Renal pelvis (tissue), 4 donors: ENCODE measurements around the gene ZSWIM3. TPM values are rescaled to one million over a fixed set of nuclear protein-coding genes. Genes with fewer than 3 reads are reported as not detected.

ENCODE experiments used
- DNase-seq: peaks from one replicate; pipeline ENCODE4 v3.0.0-alpha.2; 2013
- polyA plus RNA-seq, 3 donors: library from polyadenylated mRNA; unstranded; fragments of 120-200 nt; gene quantifications; one replicate each; pipeline ENCODE4 v1.2.1, GENCODE V29; 2013; ENCODE audit not compliant: insufficient read length in 3 of 3

The ZSWIM3 gene
- polyA plus RNA-seq, 3 donors = 5.9 to 6.5 (median 6.1) TPM

DNA sequence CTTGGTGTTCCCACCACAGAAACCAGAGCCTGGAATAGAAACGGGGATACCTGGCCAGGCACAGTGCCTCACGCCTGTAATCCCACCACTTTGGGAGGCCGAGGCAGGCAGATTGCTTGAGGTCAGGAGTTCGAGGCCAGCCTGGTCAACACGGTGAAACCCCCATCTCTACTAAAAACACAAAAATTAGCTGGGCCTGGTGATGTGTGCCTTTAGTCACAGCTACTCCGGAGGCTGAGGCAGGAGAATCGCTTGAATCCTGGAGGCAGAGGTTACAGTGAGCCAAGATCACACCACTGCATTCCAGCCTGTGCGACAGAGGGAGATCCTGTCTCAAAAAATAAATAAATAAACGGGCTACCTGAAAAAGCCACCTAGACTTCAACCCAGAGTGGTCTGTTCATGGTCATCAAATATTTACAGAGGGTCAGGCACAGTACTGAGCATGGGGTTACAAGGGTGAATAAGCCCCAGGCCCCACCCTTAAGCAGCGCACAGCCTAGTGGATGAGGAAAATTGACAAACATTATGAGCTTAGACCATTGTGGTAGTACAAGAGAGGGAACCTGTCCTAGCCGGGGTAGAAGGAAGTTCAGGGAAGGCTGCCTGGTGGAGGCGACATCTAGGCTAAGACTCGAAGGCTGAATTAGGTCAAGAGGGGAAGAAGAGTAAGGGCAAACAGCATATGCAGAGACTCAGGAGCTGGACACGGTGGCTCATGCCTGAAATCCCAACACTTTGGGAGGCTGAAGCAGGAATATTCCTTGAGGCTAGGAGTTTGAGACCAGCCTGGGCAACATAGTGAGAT, 69.9 kb downstream of the ZSWIM3 start:
- no peak for DNase-seq

Other genes starting within 250 kb of the ZSWIM3 start
- gene WFDC10A, start 227.9 kb upstream of the ZSWIM3 start, polyA plus RNA-seq = not detected
- not detected for gene WFDC9, start 226.3 kb upstream of the ZSWIM3 start, polyA plus RNA-seq
- gene WFDC11, start 187.4 kb upstream of the ZSWIM3 start, polyA plus RNA-seq = not detected
- gene WFDC13, start 155.6 kb upstream of the ZSWIM3 start, polyA plus RNA-seq = not detected
- gene WFDC10B, start 152.6 kb upstream of the ZSWIM3 start, polyA plus RNA-seq = not detected
- not detected for gene SPINT4, start 135.3 kb upstream of the ZSWIM3 start, polyA plus RNA-seq
- gene WFDC3, start 65.7 kb upstream of the ZSWIM3 start, polyA plus RNA-seq = 1 to 10 TPM in 2 of 3 donors, under 1 TPM in 1; 0.36 to 1.6 (median 1.4) TPM
- 10 to 100 TPM; 34.8 to 40.1 (median 39.3) TPM for gene DNTTIP1, start 65.7 kb upstream of the ZSWIM3 start, polyA plus RNA-seq
- gene UBE2C, start 45.0 kb upstream of the ZSWIM3 start, polyA plus RNA-seq = 10 to 100 TPM; 60.5 to 78.8 (median 73.0) TPM
- gene TNNC2, start 30.3 kb upstream of the ZSWIM3 start, polyA plus RNA-seq = 1 to 10 TPM in 1 of 3 donors, under 1 TPM in 2; 0.39 to 3.7 (median 0.66) TPM
- 10 to 100 TPM; 16.1 to 18.4 (median 16.2) TPM for gene SNX21, start 23.8 kb upstream of the ZSWIM3 start, polyA plus RNA-seq
- gene ACOT8, start 222 bp upstream of the ZSWIM3 start, polyA plus RNA-seq = 10 to 100 TPM; 27.0 to 29.8 (median 28.1) TPM
- gene ZSWIM1, start 23.6 kb downstream of the ZSWIM3 start, polyA plus RNA-seq = 10 to 100 TPM; 16.6 to 21.3 (median 17.1) TPM
- gene SPATA25, start 30.0 kb downstream of the ZSWIM3 start, polyA plus RNA-seq = 1 to 10 TPM; 3.5 to 9.4 (median 8.2) TPM
- 10 to 100 TPM in 2 of 3 donors, 1 to 10 TPM in 1; 8.8 to 10.2 (median 10.1) TPM for gene NEURL2, start 33.6 kb downstream of the ZSWIM3 start, polyA plus RNA-seq
- 100 to 1,000 TPM; 126 to 146 (median 146) TPM for gene CTSA, start 33.7 kb downstream of the ZSWIM3 start, polyA plus RNA-seq
- gene PLTP, start 54.5 kb downstream of the ZSWIM3 start, polyA plus RNA-seq = 100 to 1,000 TPM; 140 to 161 (median 155) TPM
- gene PCIF1, start 77.1 kb downstream of the ZSWIM3 start, polyA plus RNA-seq = 10 to 100 TPM; 46.1 to 56.9 (median 53.1) TPM
- 10 to 100 TPM; 15.1 to 19.1 (median 15.6) TPM for gene ZNF335, start 114.6 kb downstream of the ZSWIM3 start, polyA plus RNA-seq
- gene MMP9, start 151.3 kb downstream of the ZSWIM3 start, polyA plus RNA-seq = 1 to 10 TPM in 1 of 3 donors, under 1 TPM in 2; 0.34 to 1.0 (median 0.35) TPM
- gene SLC12A5, start 171.6 kb downstream of the ZSWIM3 start, polyA plus RNA-seq = 1 to 10 TPM; 2.3 to 3.4 (median 3.0) TPM
- gene NCOA5, start 232.3 kb downstream of the ZSWIM3 start, polyA plus RNA-seq = 10 to 100 TPM; 60.7 to 62.7 (median 60.8) TPM